A204.1 (cell line): ENCODE data around the gene CSRP3.

ENCODE experiments used
- FAIRE-seq: peaks from 2 replicates; lab custom pipeline; 2012; peaks lifted over from hg19 to GRCh38; lab: Jason Lieb, UNC

CSRP3 gene

GRCh38 chr11:19225123-19225522 is 23.3 kb upstream of the CSRP3 start:
- FAIRE-seq = no peak

DNA sequence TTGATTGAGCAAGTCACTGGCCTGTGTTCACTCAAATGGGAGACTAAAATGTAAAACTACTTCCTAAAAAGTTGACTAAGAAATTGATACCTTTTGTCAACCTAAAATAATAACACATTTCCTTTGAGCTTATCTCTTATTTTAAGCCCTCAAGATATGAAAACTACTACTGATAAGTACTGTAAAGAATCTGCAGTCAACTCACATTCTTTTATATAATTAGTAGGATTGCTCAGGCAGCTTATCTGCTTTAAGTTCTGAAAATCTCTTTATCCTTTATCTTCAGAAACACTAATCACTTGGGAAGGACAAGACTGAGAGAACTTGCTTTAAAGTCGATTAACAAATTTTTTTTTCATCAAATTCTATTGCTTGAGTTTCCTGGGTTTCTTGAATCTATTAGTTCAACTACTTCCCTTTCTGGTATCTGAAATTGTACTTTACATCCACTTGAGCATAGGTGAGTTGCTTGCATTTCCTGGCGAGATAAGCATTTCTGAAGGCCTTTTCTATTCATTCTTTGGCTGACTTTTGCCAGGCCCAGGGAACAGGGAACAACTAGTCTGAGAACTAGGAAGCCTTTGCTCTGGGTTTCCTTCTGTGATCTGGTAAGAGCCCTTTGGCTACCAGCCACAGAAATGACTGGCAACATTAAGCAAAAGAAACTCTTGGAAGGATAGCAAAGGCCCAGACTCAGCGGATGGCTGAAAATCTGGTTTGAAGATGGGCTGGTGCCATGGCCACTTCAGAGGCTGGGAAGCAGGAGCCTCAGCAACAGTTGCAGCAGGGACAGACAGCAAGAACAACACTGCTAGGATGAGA is 19.3 kb upstream of the CSRP3 start:
- FAIRE-seq = no peak

DNA sequence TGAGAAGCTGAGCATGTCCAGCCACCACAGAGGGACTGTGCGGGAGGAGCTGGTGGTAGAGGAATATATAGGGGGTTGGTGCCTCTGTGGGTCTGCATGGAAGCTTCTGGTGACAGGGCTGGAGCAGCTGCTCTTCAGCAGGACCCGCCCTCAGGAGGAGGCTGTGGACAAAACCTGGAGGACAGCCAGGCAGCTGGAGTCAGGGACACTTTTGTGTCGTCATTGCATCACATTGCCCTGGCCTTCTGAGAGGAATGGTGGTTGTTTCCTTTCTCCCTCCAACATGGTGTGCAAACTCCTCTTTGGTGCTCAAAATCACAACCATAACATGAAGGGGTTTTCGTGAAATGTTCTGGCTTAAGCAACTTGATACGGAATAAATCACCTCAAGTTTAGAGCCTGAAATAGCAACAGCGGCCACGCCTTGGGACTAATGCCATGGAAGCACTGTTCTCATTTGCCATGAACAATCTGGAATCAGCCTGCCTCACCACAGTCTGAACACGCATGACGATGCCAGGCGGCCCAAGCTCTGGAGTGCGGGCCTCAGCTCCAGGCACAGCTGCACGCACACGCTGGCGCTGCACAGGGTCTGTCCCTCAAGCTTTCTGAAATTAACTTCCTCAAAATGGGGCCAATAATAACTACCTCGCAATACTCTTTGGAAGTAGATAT is 17.1 kb upstream of the CSRP3 start:
- FAIRE-seq = no peak

DNA sequence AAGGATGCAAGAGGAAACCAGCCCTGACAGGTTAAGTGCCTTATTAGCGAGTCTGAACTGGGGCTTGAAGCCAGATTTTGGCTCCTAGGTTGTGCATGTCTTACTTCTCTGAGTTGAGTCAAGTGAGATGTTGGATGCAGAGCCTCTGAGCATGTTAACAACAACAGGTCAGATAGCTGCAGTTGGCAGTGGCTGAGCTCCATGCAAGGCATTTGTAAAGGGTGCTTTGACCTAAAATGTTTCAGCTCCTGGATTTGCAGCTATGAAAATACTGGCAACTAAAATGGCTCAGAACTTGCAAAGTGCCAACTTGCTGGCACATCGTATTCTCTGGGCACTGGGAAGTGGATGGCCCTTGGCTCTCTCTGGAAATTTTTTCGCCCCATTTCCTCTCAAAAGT is 16.4 kb upstream of the CSRP3 start:
- FAIRE-seq = no peak

DNA sequence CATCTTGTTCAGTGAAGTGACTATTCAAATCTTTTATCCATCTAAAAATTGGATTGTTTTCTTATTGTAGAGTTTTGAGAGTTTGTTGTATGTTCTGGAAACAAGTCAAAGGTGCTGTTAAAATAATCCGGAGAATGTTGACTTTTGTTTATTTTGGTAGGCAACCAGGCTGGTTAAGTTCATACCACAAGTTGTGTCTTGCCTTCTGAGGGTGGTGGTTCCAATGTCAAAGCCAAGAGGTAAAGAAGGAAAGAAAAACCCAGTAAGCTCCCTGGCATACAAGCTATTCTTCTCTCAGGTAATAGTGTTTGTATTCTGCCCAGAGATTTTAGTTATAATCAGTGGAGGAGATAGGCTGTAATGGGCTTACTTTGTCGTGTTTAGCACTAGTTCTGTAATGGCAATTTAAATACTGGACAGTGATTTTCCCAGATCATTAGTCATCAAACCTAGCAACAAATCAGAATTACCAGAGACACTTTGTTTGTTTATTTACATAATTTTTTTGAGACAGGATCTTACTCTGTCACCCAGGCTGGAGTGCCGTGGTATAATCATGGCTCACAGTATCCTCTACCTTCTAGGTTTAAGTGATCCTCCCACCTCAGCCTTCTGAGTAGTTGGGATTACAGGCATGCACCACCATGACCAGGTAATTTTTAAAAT is 15.1 kb upstream of the CSRP3 start:
- FAIRE-seq = no peak

DNA sequence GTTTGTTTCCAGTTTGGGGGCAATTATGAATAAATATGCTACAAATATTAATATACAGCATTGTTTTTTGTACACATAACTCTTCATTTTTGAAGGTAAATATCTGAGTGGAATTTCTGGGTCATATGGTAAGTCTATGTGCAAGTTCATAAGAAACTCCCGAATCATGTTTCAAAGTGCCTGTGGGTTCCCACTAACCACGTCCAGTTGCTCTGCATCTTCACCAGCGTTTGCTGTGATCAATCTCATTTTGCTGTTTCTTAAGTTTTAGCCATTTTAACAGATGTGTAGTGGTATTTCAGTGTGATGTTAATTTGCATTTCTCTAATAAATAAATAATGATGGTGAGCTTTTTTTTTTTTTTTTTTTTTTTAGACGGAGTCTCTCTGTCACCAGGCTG is 14.2 kb upstream of the CSRP3 start:
- FAIRE-seq = no peak

- no peak for FAIRE-seq
Observed at GRCh38 chr11:19209617-19210370, 8.0 kb upstream of the CSRP3 start.

DNA sequence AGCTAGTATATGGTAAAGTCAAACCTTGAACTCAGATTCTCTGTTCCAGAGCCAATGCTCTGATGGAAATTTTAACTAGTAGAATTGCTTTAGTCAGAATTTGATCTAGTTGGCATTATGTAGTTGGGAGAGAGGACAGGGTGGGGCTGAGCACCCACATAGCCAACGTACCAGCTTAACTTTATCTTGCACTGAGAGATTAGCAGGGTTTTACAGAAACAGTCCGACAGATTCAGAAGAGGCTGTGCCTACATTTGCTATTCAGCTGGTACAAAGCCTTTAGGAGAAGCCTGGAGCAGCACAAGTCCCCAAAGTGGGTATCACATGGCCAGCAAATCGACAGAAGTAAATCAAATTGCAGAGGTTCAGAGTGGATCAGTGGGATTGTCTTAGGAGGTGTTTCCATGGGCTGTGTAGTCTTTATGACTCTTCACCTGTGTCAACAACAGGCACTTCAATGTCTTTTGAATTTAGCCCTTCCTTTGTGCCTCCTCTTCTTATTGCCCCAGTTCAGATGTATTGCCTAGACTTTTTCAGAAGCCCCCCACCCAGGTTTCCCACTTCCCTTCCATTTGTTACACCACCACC is 7.3 kb upstream of the CSRP3 start:
- no peak for FAIRE-seq

DNA sequence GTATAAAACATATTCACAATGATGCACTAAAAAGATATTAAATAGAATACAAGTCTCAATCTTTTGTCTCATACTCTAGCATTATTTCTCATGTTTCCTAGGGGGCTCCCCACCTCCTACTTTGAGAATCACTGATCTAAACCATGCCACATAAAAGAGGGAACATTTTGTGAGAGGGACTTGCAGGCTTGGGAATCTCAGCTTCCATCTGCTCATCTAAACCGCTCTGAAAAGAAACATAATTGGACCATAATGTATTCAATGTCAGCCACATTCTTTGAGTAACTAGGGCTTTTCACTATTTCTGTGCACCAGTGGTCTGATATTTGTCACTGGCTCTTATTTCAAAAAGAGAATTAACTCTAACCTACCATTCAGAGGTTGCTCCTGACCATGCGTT is 6.4 kb upstream of the CSRP3 start:
- FAIRE-seq = no peak

- no peak for FAIRE-seq
Observed at GRCh38 chr11:19204836-19205235, 3.1 kb upstream of the CSRP3 start.

- no peak for FAIRE-seq
Observed at GRCh38 chr11:19200410-19201201, 1.2 kb downstream of the CSRP3 start.

GRCh38 chr11:19199771-19200170 is 2.0 kb downstream of the CSRP3 start:
- FAIRE-seq = no peak

DNA sequence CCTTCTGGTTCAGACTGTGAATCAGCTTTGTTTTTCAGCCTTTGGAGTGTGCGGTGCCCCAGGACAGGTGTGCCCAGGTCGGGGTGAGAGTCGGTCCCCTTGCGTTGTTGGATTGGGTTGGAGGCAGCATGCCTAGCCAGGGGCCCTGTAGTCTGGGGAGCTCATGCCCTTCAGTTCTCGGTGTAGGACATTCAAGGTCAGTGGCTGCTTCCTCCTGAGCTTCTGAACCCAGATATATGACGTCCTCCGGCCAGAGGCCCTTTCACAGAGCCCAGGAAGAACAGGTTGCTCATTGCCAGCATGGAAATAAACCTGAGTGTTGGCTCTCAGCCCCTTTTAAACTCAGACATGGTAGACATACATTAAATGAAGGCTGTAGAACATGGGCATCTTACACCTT is 2.7 kb downstream of the CSRP3 start:
- FAIRE-seq = no peak

GRCh38 chr11:19196432-19196831 is 5.4 kb downstream of the CSRP3 start:
- FAIRE-seq = no peak

- FAIRE-seq = no peak
Observed at GRCh38 chr11:19194620-19195308, 7.0 kb downstream of the CSRP3 start.

- no peak for FAIRE-seq
Observed at GRCh38 chr11:19193916-19194315, 7.9 kb downstream of the CSRP3 start.

GRCh38 chr11:19191530-19192169 is 10.1 kb downstream of the CSRP3 start:
- no peak for FAIRE-seq

DNA sequence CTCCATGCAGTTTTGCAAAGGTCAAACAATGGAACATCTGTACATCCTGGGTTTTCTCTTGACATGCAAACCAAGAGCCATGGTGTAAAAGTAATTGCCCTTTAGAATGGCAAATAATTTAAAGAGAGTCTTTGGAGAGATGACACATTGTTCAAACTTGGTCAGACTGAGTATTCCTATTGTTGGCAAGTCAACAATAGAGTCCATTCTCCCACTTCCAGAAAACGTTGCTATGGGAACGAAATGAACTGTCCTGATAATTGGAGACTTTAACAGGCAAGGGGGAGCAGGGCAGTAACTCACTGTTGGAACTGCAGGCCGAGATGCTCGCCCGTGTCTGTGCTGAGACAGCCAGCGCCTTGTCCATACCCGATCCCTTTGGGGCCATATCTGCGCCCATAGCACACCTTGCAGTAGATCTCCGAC is 13.9 kb downstream of the CSRP3 start:
- FAIRE-seq = no peak

DNA sequence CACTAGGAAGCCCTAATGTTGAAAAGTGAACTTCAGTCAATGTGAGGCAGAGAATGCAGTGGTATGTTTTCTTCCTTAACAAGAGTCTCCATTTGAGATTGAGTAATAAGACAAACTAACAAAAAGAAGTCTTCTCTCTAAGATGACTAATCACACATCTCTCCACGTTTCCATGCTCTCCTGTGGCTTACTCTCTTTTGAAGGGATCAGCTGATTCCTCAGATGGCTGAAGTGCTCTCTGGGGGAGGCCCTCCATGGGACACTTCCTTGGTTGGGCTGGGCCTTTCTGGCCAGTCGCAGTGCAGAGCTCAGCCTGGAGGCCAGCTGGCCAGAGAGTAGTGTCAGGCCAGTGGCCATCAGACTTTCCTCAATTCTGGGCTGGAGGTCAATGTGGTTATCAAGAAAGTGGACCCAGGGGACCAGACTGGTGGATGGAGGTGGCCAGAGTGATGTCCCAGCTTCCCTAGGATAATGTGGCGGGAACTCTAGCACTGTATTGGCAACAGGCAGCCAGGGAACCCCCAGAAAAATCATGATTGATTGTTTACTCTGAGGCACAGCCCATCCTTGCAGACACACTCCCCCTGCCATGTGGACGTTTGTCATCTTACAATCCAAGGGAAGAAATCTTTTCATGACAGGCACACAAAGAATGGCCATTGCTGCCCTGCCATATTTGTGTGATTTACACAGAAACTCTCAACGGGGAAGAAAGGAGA is 14.5 kb downstream of the CSRP3 start:
- FAIRE-seq = no peak
